CD4-positive, alpha-beta T cell treated with Interleukin-2 at 100 ng/mL for 4 hours (primary cell): ENCODE data around the gene ADAM12.

Experiments used
- DNase-seq: peaks from one replicate; pipeline ENCODE4 v3.0.0-alpha.2; 2020; ENCODE audit warnings: low spot score

Gene ADAM12

DNA sequence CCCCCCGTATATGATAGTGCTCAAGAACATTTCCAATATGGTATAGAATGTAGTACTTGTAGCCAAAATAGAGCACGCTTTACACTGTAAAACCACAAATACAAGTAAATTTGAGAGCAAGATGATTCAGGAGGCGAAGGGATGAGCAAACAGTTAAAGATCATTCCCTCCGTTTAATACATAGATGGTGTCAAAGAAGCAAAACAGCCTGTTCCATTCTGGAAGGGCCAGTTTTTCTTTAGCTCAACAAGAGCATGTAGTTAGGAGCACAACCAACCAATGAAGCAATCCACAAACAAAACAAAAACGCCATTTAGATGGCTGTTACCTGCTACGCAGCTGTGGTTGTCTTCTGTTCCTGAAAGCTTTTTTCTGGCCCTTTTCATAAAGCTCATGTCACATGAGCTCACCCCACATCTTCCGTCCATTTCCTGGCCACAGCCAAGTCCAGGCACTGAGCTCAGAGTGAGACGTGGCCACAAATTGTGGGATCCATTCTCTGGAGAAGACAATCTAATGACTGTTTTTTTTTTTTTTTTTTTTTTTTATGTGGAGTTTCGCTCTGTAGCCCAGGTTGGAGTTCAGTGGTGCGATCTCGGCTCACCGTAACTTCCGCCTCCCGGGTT is 306.3 kb downstream of the ADAM12 start:
- no peak for DNase-seq

DNA sequence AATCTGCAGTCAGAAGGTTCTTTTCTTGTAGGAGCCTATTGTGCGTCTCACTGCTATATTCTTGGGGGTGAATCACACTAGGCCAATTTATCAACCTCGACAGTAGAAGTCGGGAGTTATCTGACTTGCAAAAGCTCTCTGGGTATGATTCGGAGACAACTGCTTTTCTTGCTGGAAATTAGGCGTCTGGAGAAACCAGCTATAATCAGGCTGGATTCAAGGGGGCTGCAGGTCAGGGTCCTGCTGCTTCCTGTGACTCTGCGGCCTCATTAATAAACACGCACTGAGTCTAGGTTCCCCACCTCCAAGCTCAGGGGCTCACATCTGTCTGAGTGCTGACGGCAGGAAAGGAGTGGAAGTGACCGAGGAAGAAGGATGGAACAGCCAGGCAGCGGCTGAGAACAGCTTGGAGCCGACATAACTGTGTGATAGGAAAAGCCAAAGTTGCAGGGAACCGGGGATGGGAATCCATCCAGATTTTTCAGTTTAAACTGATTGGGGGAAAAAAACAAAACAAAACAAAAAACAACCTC is 307.3 kb downstream of the ADAM12 start:
- DNase-seq = no peak

DNA sequence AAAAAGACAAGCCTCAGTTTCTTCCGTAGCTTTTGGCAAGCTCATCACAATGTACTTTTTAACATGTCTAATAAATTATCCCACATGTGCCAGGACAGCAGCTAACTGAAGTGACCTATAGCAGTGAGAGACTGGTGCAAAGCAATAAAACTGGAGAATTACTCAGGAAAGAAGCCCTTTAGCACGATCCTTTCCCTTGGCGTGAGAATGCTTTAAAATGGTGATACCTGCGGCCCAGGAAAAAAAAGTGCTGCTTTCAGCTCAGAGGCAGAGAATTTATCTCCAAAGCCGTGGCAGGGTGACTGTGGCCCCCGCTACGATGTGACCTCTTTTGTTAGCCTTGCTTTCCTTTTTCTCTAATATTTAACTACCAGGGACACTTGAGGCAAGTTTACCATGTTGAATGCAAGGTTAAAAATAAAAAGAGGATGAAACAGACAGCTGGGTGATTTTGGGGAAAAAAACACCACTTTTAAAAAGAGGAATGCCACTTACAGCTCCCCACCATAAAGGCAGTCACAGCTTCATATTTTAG is 307.9 kb downstream of the ADAM12 start:
- no peak for DNase-seq

DNA sequence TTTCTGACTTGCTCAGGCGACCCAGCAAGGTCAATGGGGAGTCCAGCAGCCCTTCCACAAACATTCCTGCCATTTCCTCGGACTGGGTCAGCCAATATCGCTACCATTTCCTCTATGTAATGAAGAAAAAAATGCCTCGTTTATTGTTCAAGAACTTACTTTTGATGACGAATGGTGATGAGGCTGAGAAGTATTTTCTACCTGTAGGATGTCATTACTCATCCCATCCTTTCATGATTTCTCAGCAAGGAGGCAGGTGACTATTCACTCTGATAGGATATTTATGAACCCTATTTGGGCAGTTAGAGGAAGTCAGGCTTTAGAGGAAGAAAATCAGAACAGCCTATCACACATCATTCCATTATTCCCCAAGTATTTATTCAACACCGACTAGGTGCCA is 313.3 kb downstream of the ADAM12 start:
- no peak for DNase-seq

DNA sequence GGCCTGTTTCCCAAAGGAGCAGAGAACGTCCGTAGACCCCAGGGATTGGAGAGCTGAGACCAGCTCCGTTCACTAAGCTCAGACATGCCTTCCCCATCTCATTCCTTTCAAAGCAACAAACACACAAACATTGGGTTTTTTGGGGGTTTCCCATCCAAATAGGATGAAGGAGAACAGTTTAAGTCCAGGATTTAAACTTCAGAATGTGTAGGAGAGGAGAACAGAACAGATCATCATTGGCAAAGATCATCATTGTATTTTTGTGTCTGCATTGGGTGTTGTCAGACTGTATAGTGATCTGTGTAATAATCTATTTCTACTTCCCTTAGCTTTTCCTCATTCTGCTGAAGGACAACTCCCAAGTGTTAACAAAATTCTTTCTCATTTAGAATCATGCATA is 314.0 kb downstream of the ADAM12 start:
- no peak for DNase-seq

DNA sequence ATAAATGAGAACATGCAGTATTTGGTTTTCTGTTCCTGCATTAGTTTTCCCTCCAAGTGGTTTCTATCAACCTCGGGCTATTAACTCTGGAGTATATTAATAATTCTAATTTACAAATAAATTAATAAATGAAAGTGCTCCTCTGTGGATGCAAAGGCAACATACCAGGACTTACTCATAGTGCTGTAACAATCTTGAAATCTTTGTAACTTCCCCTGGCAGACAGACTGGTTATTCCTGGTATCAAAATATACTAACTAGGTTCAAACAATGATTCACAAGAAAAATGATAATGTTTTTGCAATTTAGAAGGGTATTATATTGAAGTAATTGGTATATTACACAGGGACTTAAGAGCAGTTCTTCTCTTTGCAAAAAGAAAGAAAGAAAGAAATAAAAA is 314.7 kb downstream of the ADAM12 start:
- no peak for DNase-seq

DNA sequence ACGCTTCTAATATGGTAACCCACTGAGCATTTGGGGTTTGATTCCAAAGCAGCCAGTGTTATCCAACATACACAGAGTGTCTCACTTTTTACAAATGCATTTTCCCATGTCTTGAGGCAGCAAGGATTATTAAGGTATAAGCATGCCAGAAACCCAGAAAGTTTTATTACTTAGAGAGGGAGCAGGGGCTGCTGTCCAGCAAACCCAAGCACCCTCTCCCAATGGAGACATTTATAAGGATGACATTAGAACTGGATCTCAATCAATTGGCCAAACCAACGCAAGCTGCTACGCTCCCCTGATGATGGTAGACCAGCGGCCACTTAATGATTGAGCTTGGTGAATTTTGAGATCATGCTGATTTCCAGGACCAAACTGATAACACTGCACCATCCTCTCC is 315.7 kb downstream of the ADAM12 start:
- DNase-seq = no peak

DNA sequence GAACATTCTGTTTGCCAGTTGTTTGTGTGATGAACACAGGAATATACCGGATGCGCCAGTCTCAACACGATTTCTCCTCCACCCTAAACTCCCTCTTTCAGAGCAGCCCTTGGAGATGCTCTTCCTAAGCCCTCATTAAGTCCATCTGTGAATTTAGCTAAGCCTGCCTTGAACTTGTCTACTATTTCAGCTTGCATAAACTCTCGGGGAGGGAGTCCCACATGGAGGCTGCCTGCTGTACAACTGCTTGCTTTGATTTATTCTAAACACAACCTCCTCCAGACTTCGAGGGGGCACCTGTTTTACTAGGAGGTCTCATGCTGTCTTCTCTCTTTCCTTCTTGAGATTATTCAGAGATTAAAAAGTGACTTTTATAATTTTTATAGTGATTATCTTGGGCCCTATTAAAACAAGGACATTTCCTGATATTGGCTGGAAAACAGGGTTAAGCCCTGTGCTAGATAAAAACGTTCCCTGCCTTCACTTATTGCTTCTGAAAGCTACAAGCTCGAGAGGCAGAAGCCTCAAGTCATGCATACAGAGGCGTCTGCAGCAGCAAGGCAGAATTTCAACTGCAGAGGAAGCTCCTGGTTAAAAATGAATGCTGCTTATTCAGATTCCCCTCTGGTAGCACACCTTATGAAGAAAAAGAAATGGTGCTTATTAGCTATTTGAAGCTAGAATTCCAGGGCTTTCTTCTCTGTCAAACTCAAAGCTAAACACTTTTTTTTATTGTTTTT is 317.6 kb downstream of the ADAM12 start:
- DNase-seq = no peak

DNA sequence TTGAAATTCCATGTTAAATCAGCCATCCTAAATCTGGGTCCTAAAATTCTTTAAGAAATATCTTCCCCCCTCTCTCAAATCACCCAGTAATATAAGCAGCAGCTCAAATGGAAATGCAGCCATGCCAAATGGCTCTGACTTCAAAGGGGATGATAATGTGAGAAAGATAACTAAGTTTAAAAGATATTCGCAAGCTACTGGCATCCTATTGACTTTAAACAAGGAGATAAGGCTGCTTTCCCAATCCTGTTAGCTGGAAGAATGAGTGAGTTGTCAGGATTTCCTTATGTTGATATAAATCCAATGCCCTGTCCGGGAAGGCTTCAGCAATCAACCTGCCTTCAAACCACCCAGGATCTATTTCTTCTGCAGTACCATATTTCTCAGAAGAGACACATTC is 320.0 kb downstream of the ADAM12 start:
- DNase-seq = no peak

DNA sequence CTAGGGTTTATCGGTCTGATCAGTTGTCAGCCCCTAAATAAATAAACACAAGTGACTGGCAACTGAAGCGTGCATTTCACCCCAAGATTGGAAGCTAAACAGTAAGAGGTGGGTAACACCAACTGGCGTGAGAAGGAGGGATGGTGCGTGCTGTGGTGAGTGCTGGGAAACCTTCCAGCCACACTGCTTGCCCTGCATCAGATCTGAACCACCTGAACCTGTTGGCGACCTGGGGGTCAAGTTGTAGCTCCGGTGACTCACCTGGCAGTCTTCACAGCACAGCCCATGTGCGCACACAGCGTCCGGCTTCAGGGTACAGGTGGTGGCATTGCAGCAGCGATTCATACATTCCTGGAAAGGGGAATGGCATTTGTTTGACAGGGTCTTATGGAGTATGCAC is 321.8 kb downstream of the ADAM12 start:
- DNase-seq = no peak

DNA sequence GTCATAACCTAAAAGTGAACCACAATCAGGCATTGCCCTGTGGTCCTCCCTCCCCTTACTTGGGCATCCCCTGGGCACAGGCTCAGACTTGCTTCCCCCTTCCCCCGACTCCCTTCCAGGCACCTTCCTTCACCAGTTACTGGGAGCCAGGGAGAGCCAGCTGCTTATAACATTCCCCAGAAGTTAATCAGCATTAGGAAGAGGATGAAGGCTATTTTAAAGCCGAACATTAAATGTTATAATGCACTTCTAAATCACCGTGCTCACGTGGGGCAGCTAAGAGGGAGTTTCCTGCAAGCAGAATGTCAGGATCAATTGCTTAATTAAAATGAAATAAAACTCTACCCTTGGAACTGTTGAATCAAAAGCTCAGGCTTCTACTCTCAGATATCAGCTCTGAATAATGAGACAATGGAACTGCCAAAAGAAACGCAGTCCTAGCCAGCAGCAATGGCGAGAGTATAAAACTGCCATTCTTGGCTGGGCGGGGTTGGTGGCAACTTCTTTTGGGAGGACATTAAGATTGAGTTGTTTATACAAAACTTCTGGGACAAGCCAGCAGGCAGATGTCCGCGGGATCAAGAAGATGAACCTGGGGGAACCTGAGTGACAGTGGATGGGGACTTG is 322.4 kb downstream of the ADAM12 start:
- DNase-seq = no peak

DNA sequence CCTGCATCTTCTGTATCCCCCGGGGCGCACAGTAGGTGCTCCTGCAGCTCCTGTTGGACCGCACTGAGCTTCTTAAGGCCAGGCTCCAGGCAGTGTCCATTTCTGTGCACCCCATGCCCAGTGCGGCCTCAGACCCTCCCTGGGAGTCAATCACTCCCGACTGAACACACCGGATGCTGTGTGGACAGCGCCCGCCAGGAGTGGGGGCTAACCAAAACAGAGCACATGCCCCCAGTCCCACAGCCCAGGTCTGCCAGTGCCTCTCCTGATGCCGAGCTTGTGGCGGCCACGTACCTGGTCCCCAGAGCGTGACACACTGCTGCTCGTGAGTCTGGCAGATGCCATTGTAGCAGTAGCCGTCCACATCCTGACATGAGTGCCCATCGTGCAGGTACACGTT is 323.8 kb downstream of the ADAM12 start:
- no peak for DNase-seq

DNA sequence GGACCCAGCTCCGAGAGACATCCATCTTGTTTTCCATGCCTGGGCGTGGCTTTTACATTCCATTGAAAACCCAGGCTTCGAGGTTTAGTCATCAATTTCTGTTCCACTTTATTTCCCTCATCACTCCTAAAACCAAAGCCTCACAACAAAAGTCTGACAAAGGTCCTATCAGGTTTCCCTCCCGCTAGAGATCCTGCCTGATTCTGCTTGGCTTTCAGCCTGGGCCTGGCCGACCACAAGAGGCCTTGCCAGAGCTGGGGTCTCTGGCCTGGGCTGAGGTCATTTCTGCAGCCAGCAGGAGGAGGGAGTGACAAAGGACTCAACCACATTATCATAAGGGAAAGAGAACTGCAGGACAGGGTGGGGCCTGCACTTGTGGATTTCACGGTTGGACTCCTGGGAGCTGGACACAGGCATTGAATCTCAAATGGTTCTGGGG is 324.9 kb downstream of the ADAM12 start:
- no peak for DNase-seq

DNA sequence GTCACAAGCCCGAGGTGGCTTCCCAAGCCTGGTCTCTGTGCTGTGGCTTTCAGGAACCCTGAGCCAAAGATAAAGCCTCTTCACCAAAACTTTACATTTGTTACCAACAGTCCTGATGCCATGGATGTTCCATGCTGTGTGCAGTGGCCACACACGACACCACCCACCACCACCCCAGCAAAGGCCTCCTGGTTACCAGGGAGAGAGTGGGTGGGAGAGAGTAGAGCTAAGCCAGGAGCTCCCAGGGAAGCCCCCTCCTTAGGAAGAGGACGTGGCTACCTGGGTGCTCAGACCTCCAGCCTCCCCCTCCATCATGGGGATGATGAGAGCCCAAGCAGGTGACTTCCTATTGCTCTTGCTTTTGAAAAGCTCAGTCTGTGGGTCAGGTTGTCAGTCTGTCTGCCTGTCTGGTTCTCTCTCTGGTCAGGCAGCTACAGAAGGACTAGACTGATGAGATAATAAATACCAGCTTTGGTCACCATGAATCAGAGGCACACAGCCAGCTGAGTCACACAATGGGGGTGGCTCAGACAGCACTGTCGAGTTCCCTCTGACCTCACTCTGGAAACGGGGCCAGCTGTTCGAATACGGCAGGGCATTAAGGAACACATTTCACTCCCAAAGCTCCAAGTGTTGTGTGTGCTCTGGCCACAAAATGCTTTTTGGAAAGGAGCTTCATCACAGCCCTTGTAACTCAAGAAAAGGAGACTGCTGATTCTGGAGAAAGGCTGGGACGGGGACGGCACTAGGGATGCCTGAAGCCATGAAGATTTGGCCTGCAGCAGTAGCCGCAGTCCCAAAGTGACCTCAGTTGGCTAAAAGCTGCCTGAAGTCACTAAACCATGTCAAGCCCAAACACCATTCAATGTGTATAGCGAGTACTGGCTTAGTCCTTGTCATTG is 325.9 kb downstream of the ADAM12 start:
- no peak for DNase-seq

DNA sequence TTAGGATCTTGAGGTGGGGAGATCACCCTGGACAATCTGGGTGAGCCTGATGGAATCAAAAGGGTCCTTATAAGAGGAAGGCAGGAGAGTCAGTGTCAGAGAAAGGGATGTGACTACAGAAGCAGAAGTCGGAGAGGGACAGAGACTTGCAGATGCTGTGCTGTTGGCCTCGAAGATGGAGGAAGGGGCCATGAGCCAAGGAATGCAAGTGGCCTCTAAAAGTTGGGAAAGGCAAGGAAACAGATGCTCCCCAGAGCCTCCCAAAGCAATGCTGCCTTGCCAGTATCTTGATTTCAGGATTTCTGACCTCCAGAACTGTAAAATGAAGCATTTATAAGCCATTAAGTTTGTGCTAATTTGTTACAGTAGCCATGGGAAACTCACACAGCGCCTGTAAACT is 326.8 kb downstream of the ADAM12 start:
- no peak for DNase-seq

DNA sequence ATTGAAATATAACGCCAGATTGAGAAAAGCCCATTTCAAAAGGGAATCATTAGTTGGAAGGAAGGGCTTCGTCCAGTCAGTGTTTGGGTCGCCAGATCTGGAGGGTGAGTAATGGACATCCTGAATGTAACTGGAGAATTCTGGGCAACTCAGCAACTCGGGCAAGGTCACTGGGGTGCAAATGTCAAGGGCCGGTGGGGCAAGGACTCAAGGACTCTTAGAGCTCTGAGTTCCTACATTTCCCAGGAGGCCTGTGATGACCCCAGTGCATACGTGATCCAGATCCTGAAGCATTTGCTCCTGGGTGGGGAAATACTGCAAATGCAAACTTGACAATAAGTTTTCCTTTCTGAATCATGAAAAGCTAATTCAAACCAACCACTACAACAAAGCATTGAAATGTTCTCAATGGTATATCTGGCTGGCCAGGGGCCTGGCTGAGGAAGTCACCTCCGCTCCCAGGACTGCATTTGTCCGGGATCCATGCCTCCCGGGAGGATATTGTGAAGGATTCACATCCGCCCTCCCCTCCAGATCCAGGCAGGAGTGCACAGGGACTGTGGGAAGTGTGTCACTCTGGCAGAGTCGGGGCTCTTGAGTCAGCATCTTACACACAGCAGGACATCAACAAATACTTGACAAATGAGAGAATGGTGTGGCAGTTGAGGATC is 327.9 kb downstream of the ADAM12 start:
- no peak for DNase-seq

DNA sequence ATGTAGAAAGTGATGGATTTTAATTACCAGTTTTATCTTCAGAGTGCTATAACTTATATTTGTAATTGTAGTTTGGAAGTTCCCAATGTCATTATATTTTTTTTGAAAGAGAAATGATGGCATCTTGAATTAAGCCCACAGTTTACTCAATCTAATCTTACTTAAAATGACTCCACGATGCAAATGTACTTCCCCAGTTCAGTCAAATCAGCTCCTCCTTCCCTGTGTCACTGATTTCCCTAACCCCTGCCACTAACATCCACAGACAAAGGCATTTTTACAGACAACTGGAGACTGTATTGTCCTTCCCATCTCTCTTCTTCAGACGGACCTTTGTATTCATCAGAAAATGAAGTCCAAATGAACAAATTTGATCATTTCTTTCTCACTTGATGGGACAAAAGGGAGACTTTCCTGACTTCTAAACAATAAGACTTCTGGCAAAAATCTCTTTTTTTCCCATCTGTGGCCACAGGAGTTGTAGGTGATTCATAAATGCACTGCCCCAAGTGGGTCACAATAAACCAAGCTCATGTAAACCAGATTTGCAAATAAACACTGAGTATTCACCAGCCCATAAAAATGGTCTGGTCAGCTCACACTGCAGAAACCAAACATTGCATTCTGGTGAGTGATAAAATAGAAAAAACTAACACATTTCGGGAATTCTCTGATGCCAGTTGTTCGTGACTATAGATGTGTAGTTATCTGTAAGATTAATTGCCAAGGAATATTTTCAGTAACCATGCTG is 329.0 kb downstream of the ADAM12 start:
- DNase-seq = no peak

DNA sequence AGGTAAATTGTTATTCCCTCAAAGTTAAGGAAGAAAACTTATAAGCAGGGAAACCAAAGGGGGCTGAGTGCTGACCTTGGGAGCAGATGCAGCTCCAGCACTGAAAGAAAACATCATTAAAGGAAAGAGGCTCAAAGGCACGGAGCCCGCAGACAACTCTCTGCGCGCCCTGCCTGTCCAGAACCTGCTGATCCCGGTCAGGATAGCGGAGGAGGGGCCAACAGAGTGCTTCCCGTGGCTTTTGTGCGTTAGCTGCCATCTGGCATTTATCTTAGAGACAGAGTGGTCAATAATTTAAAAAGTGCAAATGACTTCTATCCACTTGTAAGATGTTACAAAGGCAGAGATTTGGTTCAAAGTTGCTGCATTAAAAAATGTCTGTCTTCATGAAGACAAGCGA is 329.8 kb downstream of the ADAM12 start:
- no peak for DNase-seq

DNA sequence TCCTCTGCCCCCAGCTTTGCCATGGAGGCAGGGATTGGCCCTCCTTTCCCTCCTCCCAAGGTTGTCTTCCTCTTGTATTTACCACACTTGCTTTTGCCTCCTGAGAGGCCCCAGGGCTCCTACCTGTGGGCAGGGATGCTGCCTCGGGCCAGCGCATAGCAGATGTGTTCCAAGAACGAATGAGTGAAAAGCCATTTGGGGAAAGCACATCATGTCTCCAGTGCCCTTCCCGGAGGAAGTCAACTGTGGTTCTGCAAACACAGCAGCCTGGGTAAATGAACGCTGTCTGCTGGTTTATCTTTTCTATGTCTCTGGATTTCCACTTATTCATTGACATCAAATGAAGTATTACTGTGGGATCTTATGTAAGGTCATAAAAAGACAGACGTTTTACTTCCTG is 330.2 kb downstream of the ADAM12 start:
- DNase-seq = no peak

DNA sequence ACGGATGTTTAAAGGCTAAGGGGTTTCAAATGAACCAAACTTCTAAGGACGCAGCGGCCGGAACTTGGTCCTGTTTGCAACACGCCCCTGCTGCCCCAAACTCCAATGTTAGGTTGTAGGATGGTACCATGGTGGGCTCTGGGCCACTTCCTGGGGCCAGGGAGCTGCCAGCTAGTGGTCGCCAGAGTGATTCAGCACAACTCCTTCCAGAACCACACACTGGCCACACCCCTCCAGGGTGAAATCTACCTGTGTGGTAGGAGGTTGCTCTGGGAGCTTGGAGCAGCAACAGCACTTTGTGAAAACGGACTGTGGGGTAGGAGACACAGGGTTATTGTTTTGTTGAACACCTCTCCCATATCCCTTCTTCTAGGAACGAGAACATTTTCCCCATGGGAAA is 330.8 kb downstream of the ADAM12 start:
- no peak for DNase-seq

DNA sequence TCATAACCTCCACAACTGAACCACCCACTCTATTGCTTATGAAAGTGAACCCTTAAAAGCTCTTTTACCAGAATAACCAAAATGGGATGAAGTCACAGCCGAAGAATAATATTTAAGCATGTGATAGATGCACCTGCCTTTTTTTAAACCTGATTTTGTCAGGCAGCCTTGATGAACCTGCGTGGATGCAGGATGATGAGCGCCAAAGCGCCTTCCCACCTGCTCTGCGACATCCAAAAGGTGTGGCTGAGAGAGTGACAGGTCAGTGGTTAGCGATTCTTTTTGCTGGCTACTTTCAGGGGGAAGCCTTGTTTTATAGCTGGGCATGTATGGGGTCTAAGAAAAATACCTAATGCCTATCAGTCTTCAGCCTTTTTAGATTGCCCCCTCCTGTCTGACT is 334.1 kb downstream of the ADAM12 start:
- DNase-seq = no peak
